HL-60 (cell line): ENCODE data around the gene LCNL1.

Experiments
- DNase-seq, 2 experiments: peaks; one replicate each; pipeline ENCODE4 v3.0.0-alpha.2; 2010 to 2020; ENCODE audit warnings: low read depth in 1 of 2, low spot score in 1 of 2
- H3K27ac ChIP-seq: fragments of 250-450 bp; sonication (Bioruptor Pico); replicated peaks from 2 replicates; pipeline ENCODE4 v1.5.1; 2020; ENCODE audit warnings: mild to moderate bottlenecking, moderate library complexity
- H3K27me3 ChIP-seq: fragments of 250-450 bp; sonication (Bioruptor Pico); 2 replicates; pipeline ENCODE4 v1.5.1; 2021; ENCODE audit warnings: mild to moderate bottlenecking, moderate library complexity; ENCODE audit not compliant: insufficient read depth, poor library complexity, severe bottlenecking
- H3K4me3 ChIP-seq: replicated peaks from 2 replicates; pipeline ENCODE4 v1.5.1; 2011; ENCODE audit warnings: mild to moderate bottlenecking, control low read depth, low read length; ENCODE audit not compliant: insufficient read depth
- GABPA ChIP-seq: IDR thresholded peaks from 2 replicates; pipeline ENCODE4 v1.6.1; 2012; ENCODE audit warnings: low read depth
- POLR2AphosphoS5 ChIP-seq: IDR thresholded peaks from 2 replicates; pipeline ENCODE4 v1.6.1; 2012; ENCODE audit warnings: low read depth
- SPI1 ChIP-seq: IDR thresholded peaks from 2 replicates; pipeline ENCODE4 v1.6.1; 2012; ENCODE audit warnings: low read depth, mild to moderate bottlenecking, borderline replicate concordance
- TF ChIP-seq, protein P1 (sequence below): IDR thresholded peaks from 2 replicates; pipeline ENCODE4 v1.6.1; 2012; ENCODE audit warnings: low read depth; ENCODE audit not compliant: insufficient replicate concordance
- TF ChIP-seq, protein P2 (sequence below): IDR thresholded peaks from one replicate; pipeline ENCODE4 v1.5.1; 2011; ENCODE audit warnings: low read length, control low read depth, inconsistent platforms; ENCODE audit not compliant: insufficient read depth

LCNL1 gene

DNA sequence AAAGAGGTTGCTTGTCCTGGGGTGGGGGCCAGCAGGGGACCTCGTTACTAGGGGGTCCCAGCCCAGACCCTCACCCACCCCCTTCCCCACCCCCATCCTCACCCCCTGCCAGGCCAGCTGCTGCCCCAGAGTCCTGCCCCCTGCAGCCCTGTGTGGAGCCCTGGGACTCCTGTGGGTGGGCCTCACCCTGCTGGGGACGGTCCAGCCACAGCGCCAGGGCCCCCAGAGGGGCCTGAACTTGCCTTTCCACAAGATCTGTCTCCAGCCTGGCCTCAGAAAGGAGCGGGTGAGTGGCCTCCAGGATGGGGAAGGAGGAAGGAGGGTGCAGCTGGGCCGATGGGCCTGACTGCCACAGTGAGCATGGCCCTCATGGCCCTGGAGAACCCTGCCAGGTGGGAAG is 13.0 kb upstream of the LCNL1 start:
- H3K4me3 ChIP-seq: no peak overlapping the region
- DNase-seq: no peak
- H3K27ac ChIP-seq: no peak overlapping the region
- no peaks in the 10 kb centered on the region for H3K27me3 ChIP-seq
- TF ChIP-seq, protein P1, sequence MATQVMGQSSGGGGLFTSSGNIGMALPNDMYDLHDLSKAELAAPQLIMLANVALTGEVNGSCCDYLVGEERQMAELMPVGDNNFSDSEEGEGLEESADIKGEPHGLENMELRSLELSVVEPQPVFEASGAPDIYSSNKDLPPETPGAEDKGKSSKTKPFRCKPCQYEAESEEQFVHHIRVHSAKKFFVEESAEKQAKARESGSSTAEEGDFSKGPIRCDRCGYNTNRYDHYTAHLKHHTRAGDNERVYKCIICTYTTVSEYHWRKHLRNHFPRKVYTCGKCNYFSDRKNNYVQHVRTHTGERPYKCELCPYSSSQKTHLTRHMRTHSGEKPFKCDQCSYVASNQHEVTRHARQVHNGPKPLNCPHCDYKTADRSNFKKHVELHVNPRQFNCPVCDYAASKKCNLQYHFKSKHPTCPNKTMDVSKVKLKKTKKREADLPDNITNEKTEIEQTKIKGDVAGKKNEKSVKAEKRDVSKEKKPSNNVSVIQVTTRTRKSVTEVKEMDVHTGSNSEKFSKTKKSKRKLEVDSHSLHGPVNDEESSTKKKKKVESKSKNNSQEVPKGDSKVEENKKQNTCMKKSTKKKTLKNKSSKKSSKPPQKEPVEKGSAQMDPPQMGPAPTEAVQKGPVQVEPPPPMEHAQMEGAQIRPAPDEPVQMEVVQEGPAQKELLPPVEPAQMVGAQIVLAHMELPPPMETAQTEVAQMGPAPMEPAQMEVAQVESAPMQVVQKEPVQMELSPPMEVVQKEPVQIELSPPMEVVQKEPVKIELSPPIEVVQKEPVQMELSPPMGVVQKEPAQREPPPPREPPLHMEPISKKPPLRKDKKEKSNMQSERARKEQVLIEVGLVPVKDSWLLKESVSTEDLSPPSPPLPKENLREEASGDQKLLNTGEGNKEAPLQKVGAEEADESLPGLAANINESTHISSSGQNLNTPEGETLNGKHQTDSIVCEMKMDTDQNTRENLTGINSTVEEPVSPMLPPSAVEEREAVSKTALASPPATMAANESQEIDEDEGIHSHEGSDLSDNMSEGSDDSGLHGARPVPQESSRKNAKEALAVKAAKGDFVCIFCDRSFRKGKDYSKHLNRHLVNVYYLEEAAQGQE: no peak
- TF ChIP-seq SPI1: no peak
- TF ChIP-seq GABPA: no peak

DNA sequence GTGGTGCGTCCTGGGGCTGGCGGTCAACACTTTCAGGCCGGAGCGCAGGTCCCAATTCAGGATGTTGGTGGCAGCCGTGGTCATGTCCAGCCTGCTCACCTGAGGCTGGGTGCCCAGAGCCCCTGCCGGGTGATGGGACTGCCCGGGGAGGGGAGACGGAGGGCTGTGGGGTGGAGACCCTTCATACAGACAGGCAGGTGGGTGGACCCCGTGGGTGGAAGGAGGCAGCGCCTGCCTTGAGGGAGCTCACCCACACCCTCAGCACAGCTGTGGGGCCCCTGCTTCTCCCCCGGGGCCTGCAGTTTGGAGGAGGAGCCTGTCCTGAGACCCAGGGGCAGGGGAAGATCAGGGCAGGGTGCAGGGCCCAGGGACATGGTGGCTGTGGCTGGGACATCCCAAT is 12.4 kb upstream of the LCNL1 start:
- Histone ChIP-seq H3K27me3 (no peaks in the 10 kb centered on the region), H3K27ac (no peak overlapping the region), H3K4me3 (no peak overlapping the region)
- no peak for TF ChIP-seq POLR2AphosphoS5
- TF ChIP-seq, protein P1: no peak
- no peak for TF ChIP-seq GABPA
- no peak for TF ChIP-seq SPI1
- TF ChIP-seq, protein P2, sequence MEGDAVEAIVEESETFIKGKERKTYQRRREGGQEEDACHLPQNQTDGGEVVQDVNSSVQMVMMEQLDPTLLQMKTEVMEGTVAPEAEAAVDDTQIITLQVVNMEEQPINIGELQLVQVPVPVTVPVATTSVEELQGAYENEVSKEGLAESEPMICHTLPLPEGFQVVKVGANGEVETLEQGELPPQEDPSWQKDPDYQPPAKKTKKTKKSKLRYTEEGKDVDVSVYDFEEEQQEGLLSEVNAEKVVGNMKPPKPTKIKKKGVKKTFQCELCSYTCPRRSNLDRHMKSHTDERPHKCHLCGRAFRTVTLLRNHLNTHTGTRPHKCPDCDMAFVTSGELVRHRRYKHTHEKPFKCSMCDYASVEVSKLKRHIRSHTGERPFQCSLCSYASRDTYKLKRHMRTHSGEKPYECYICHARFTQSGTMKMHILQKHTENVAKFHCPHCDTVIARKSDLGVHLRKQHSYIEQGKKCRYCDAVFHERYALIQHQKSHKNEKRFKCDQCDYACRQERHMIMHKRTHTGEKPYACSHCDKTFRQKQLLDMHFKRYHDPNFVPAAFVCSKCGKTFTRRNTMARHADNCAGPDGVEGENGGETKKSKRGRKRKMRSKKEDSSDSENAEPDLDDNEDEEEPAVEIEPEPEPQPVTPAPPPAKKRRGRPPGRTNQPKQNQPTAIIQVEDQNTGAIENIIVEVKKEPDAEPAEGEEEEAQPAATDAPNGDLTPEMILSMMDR: no peak
- no peak for DNase-seq

DNA sequence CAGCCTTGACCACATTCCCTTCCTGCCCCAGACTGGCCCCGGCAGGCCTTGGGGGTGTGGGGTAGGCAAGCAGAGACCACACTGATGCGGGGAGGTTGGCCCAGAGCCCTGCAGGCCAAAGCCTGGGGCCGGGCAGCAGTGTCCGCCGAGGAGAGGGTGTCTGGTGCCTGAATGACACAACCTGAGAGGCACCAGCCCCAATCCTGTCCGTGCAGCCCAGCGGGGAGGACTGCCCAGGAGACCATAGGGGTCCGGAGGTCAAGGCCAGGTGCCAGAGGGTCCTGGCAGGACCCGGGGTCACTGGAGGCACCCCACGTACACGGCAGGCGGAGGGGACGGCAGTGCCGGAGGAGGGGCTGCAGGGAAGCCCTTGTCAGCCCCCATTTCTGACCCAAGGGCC is 11.0 kb upstream of the LCNL1 start:
- no peak for DNase-seq
- TF ChIP-seq, protein P2: no peak
- no peak for TF ChIP-seq GABPA
- Histone ChIP-seq H3K27ac (no peak overlapping the region), H3K4me3 (no peak overlapping the region), H3K27me3 (no peaks in the 10 kb centered on the region)

DNA sequence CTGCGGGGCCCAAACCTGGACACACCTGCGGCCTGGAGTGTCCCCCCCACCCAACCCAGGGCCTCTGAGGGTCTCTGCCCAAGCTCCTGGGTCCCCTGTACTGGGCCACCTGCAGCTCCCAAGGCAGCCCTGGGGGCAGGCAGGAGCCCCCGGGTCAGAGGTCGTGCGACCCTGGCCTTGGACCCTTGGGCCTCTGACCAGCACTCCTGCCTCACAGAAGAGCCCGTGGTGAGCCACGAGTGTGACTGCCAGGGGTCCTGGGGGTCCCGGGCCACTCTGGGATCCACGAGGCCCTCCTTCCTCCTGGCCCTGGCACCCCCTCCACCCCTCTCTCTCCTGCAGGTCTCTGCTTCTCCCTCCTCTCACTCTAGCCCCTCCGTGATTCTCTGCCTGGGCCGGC is 10.5 kb upstream of the LCNL1 start:
- H3K4me3 ChIP-seq: no peak overlapping the region
- H3K27ac ChIP-seq: no peak overlapping the region
- TF ChIP-seq, protein P2: no peak
- TF ChIP-seq GABPA: no peak
- TF ChIP-seq, protein P1: no peak
- TF ChIP-seq SPI1: no peak
- no peak for TF ChIP-seq POLR2AphosphoS5
- no peaks in the 10 kb centered on the region for H3K27me3 ChIP-seq
- DNase-seq: no peak
